WTC11 (cell line): Measurements from ENCODE around the gene SAXO2. TPM values are rescaled to one million over a fixed set of nuclear protein-coding genes. Genes with fewer than 3 reads are reported as not detected.

Experiments
- ATAC-seq: fragments of 200-7000 bp; cut with Tn5 transposase; 2 replicates; pipeline ENCODE4 v1.10.0; 2021; ENCODE audit warnings: mild to moderate bottlenecking, moderate library complexity
- CTCF ChIA-PET: fragments of 300-600 bp; sonication (Branson Sonifier 250); formaldehyde crosslinking; loops from one replicate; lab custom pipeline; 2021; ENCODE audit warnings: antibody characterized with exemption; lab: Charles Lee
- POLR2A ChIA-PET: fragments of 350-600 bp; sonication (Branson Sonifier 250); formaldehyde crosslinking; loops from one replicate; lab custom pipeline; 2021; ENCODE audit warnings: antibody characterized with exemption; lab: Charles Lee
- DNase-seq: peaks from one replicate; pipeline ENCODE4 v3.0.0; 2021; ENCODE audit warnings: low spot score
- H3K27ac Mint-ChIP-seq: 2 replicates; pipeline ENCODE4 v1.8.0; 2021; ENCODE audit warnings: mixed read lengths
- H3K27me3 Mint-ChIP-seq: 2 replicates; pipeline ENCODE4 v1.8.0; 2021; ENCODE audit warnings: low read depth, mild to moderate bottlenecking, moderate library complexity, mixed read lengths
- H3K36me3 Mint-ChIP-seq: 2 replicates; pipeline ENCODE4 v1.8.0; 2021; ENCODE audit warnings: mixed read lengths
- H3K4me1 Mint-ChIP-seq: 2 replicates; pipeline ENCODE4 v1.8.0; 2022; ENCODE audit warnings: mixed read lengths
- H3K4me3 Mint-ChIP-seq: 2 replicates; pipeline ENCODE4 v1.8.0; 2021; ENCODE audit warnings: mild to moderate bottlenecking, moderate library complexity, mixed read lengths
- H3K9me3 Mint-ChIP-seq: 2 replicates; pipeline ENCODE4 v1.8.0; 2021; ENCODE audit warnings: mixed read lengths
- ARID4B ChIP-seq: sonication (generic); formaldehyde crosslinking; IDR thresholded peaks from 2 replicates; pipeline ENCODE4 v1.8.0; 2023; ENCODE audit warnings: missing genetic modification reagents, mild to moderate bottlenecking, borderline replicate concordance
- CTCF ChIP-seq: fragments of 200-600 bp; IDR thresholded peaks from 2 replicates; pipeline ENCODE4 v1.8.0; 2022; ENCODE audit warnings: antibody characterized with exemption
- ERG ChIP-seq: fragments of 250-450 bp; sonication (Bioruptor Pico); IDR thresholded peaks from 2 replicates; pipeline ENCODE4 v1.8.0; 2021; ENCODE audit warnings: mild to moderate bottlenecking
- FOXP4 ChIP-seq: sonication (generic); formaldehyde crosslinking; IDR thresholded peaks from 2 replicates; pipeline ENCODE4 v1.8.0; 2022; ENCODE audit warnings: mild to moderate bottlenecking, missing genetic modification reagents
- GTF2I ChIP-seq: fragments of 250-450 bp; sonication (Bioruptor Pico); conservative IDR thresholded peaks from 2 replicates; pipeline ENCODE4 v1.4.0; 2021; ENCODE audit warnings: mild to moderate bottlenecking
- HMGA2 ChIP-seq: fragments of 250-450 bp; sonication (Bioruptor Pico); IDR thresholded peaks from 2 replicates; pipeline ENCODE4 v1.4.0; 2021; ENCODE audit warnings: mild to moderate bottlenecking, moderate library complexity
- MAX ChIP-seq: sonication (generic); formaldehyde crosslinking; IDR thresholded peaks from 2 replicates; pipeline ENCODE4 v1.8.0; 2022; ENCODE audit warnings: mild to moderate bottlenecking, missing genetic modification reagents
- NFYB ChIP-seq: sonication (generic); formaldehyde crosslinking; conservative IDR thresholded peaks from 2 replicates; pipeline ENCODE4 v1.8.0; 2022; ENCODE audit warnings: low read depth, missing genetic modification reagents
- NR2C2 ChIP-seq: sonication (generic); formaldehyde crosslinking; IDR thresholded peaks from 2 replicates; pipeline ENCODE4 v1.8.0; 2022; ENCODE audit warnings: mild to moderate bottlenecking, missing genetic modification reagents
- NR3C1 ChIP-seq: sonication (generic); formaldehyde crosslinking; conservative IDR thresholded peaks from 2 replicates; pipeline ENCODE4 v1.8.1; 2023; ENCODE audit warnings: low read depth, mild to moderate bottlenecking, missing genetic modification reagents
- OVOL2 ChIP-seq: fragments of 250-450 bp; sonication (Bioruptor Pico); IDR thresholded peaks from 2 replicates; pipeline ENCODE4 v1.9.0; 2021; ENCODE audit warnings: mild to moderate bottlenecking, borderline replicate concordance
- PREB ChIP-seq: sonication (generic); formaldehyde crosslinking; IDR thresholded peaks from 2 replicates; pipeline ENCODE4 v1.8.1; 2022; ENCODE audit warnings: mild to moderate bottlenecking, missing genetic modification reagents, moderate library complexity, borderline replicate concordance
- TCF7 ChIP-seq: sonication (generic); formaldehyde crosslinking; IDR thresholded peaks from 2 replicates; pipeline ENCODE4 v1.8.0; 2022; ENCODE audit warnings: mild to moderate bottlenecking, low read depth, missing genetic modification reagents, moderate library complexity
- TP53 ChIP-seq: sonication (generic); formaldehyde crosslinking; IDR thresholded peaks from 2 replicates; pipeline ENCODE4 v1.8.1; 2023; ENCODE audit warnings: mild to moderate bottlenecking, missing genetic modification reagents
- ZBTB21 ChIP-seq: sonication (generic); formaldehyde crosslinking; IDR thresholded peaks from 2 replicates; pipeline ENCODE4 v1.8.1; 2023; ENCODE audit warnings: mild to moderate bottlenecking, missing genetic modification reagents, borderline replicate concordance
- ZBTB43 ChIP-seq: sonication (generic); formaldehyde crosslinking; IDR thresholded peaks from 2 replicates; pipeline ENCODE4 v1.8.1; 2023; ENCODE audit warnings: mild to moderate bottlenecking, missing genetic modification reagents
- ZNF219 ChIP-seq: sonication (generic); formaldehyde crosslinking; IDR thresholded peaks from 2 replicates; pipeline ENCODE4 v1.8.0; 2023; ENCODE audit warnings: missing genetic modification reagents, mild to moderate bottlenecking, borderline replicate concordance
- ZNF416 ChIP-seq: fragments of 250-450 bp; sonication (Bioruptor Pico); IDR thresholded peaks from 2 replicates; pipeline ENCODE4 v1.9.0; 2021; ENCODE audit warnings: mild to moderate bottlenecking, inconsistent platforms
- ZNF512 ChIP-seq: sonication (generic); formaldehyde crosslinking; IDR thresholded peaks from 2 replicates; pipeline ENCODE4 v1.8.1; 2022; ENCODE audit warnings: missing genetic modification reagents, borderline replicate concordance
- ZSCAN18 ChIP-seq: fragments of 250-450 bp; sonication (Bioruptor Pico); IDR thresholded peaks from 2 replicates; pipeline ENCODE4 v2.1.2; 2022; ENCODE audit warnings: mild to moderate bottlenecking, moderate library complexity
- total RNA-seq: library from RNA; stranded (reverse); gene quantifications from 3 replicates; pipeline ENCODE4 v1.2.3, GENCODE V29; 2021

Gene SAXO2
- total RNA-seq, 1 experiment from 2014 or later, result 2.7 TPM

GRCh38 chr15:82306791-82307713 lies 44.4 kb downstream of the SAXO2 start (continued):
- TF ChIP-seq HMGA2 (CRISPR knock-in tag), result no peak
- TF ChIP-seq CTCF, result no peak
- TF ChIP-seq FOXP4 (CRISPR knock-in tag), result no peak
- TF ChIP-seq ZBTB43, result no peak
- no peak for TF ChIP-seq ZNF416 (CRISPR knock-in tag)

GRCh38 chr15:82307714-82308081 lies 45.1 kb downstream of the SAXO2 start:
- Mint-ChIP-seq H3K27ac (no peak overlapping the region), H3K4me3 (no peak overlapping the region), H3K4me1 (no peaks in the 10 kb centered on the region), H3K9me3 (peaks cover 8% of the 10 kb centered on the region), H3K27me3 (peaks cover 4% of the 10 kb centered on the region), H3K36me3 (no peaks in the 10 kb centered on the region)
- no peak for ATAC-seq
- ChIA-PET CTCF (no interaction called here), POLR2A (no interaction called here)
- no peak for DNase-seq
- TF ChIP-seq NR2C2 (CRISPR knock-in tag) (no peak), TCF7 (CRISPR knock-in tag) (no peak), ERG (CRISPR knock-in tag) (no peak), ZBTB21 (CRISPR knock-in tag) (no peak), ZNF512 (CRISPR knock-in tag) (no peak), OVOL2 (CRISPR knock-in tag) (no peak), TP53 (CRISPR knock-in tag) (no peak), MAX (no peak), ARID4B (no peak), NFYB (no peak), ZNF219 (no peak), GTF2I (CRISPR knock-in tag) (no peak), NR3C1 (CRISPR knock-in tag) (no peak), ZSCAN18 (CRISPR knock-in tag) (no peak), PREB (CRISPR knock-in tag) (no peak)
